Measurements from ENCODE around the gene SCARF2. TPM values are rescaled to one million over a fixed set of nuclear protein-coding genes. Genes with fewer than 3 reads are reported as not detected.
"Not testable (repeated sequence)": the region's sequence is repeated elsewhere in the genome, so short reads cannot be mapped to it uniquely, and the experiment has no call there.

The SCARF2 gene
- total RNA-seq, 3 donors from 2014 or later = 1.2 to 8.7 (median 3.0) TPM

DNA sequence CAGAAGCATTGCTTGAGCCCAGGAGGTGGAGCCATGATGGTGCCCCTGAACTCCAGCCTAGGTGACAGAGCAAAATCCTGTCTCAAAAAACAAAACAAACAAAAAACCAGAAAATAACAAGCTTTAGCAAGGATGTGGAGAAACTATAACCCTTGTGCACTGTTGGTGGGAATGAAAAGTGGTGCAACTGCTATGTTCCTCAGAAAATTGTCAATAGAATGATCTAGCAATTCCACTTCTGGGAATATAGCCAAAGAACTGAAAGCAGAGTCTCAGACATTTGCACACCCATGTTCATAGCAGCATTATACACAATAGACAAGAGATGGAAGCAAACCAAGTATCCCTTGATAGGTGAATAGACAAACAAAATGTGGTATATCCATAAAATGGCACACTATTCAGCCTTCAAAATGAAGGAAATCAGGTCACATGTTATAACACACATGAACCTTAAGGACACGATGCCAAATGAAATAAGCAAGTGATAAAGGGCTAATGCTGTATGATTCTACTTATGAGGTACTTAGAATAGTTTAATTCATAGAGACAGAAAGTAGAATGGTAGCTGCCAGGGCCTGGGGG is 42.1 kb upstream of the SCARF2 start:
- no peak for DNase-seq
- no peaks in the 10 kb centered on the region for H3K9me3 ChIP-seq
- intact Hi-C loops (cut with DNase I, micrococcal nuclease) = no loop called here
- no peaks in the 10 kb centered on the region for H3K4me1 ChIP-seq (ENCODE audit: low read depth)
- H3K4me3 ChIP-seq = no peak overlapping the region
- TF ChIP-seq CTCF (IDR thresholded peaks at IDR 0.05) = no peak
- H3K36me3 ChIP-seq (ENCODE audit: low read depth) = no peaks in the 10 kb centered on the region
- no peak for ATAC-seq

GRCh38 chr22:20478059-20478458 is 40.4 kb upstream of the SCARF2 start:
- DNase-seq; intact Hi-C loops (cut with DNase I, micrococcal nuclease); H3K9me3 ChIP-seq; H3K36me3 ChIP-seq (ENCODE audit: low read depth); H3K4me3 ChIP-seq; ATAC-seq; H3K4me1 ChIP-seq (ENCODE audit: low read depth): not testable (repeated sequence)

DNA sequence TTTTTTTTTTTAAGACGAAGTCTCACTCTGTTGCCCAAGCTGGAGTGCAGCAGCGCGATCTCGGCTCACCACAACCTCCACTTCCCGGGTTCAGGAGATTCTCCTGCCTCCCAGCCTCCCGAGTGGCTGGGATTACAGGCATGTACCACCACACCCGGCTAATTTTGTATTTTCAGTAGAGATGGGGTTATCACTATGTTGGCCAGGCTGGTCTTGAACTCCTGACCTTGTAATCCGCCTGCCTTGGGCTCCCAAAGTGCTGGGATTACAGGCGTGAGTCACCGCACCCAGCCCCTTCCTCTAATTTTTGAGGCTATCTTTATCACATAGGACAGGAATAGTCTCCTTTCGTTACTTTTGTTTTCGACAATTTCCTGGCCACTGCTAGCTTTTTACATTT is 37.9 kb upstream of the SCARF2 start:
- H3K4me1 ChIP-seq (ENCODE audit: low read depth); intact Hi-C loops (cut with DNase I, micrococcal nuclease); ATAC-seq; H3K4me3 ChIP-seq; H3K36me3 ChIP-seq (ENCODE audit: low read depth); DNase-seq; H3K9me3 ChIP-seq: not testable (repeated sequence)

GRCh38 chr22:20475115-20475436 is 37.5 kb upstream of the SCARF2 start:
- ATAC-seq = no peak
- Histone ChIP-seq H3K36me3 (ENCODE audit: low read depth) (no peaks in the 10 kb centered on the region), H3K9me3 (no peaks in the 10 kb centered on the region), H3K4me1 (ENCODE audit: low read depth) (no peaks in the 10 kb centered on the region), H3K4me3 (no peak overlapping the region)
- no peak for DNase-seq
- intact Hi-C loops (cut with DNase I, micrococcal nuclease) = no loop called here
- TF ChIP-seq CTCF (IDR thresholded peaks at IDR 0.05) = no peak

- intact Hi-C loops (cut with DNase I, micrococcal nuclease) = no loop called here
Measured at GRCh38 chr22:20472629-20473442, 35.2 kb upstream of the SCARF2 start.

DNA sequence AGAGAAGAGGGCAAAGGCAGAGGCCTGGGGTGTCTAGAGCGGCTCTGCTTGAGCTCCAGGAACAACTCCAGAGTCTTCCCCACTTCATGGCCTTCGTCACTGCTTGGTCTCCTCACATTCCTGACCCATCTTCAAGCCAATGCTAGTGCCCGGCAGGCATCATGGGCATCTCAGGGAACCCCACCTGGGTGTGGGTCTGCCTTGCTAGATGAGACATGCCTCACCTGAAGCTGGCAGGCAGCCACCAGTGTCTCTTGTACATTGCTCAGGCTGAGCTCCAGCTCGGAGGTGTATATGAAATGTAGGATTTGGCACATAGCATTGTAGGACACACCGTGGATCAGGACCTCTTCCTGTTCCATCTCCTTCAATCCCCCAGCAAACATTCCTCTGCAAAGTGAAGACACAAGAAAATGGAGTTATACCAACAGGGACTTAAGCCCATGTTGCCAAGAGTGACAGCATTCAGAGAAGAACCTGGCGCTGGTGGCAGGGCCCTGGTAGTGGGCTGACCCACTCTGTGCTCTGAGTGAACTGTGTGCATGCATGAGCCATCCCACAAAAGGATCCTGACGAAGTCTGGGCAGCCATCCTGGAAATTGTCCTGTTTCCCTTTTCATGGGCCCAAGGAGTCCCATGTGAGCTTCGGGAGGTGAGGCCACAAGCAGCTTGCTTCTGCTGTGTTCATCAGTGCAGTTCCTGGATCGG is 33.7 kb upstream of the SCARF2 start:
- no peak for TF ChIP-seq CTCF (IDR thresholded peaks at IDR 0.05)
- no peak for ATAC-seq
- H3K4me1 ChIP-seq (ENCODE audit: low read depth) = no peaks in the 10 kb centered on the region
- no peaks in the 10 kb centered on the region for H3K36me3 ChIP-seq (ENCODE audit: low read depth)
- no peak overlapping the region for H3K4me3 ChIP-seq
- DNase-seq = no peak
- intact Hi-C loops (cut with DNase I, micrococcal nuclease) = no loop called here
- H3K9me3 ChIP-seq = no peaks in the 10 kb centered on the region

More at GRCh38 chr22:20472629-20473442, 35.2 kb upstream of the SCARF2 start:
- H3K4me3 ChIP-seq = no peak overlapping the region
- TF ChIP-seq CTCF (IDR thresholded peaks at IDR 0.05) = no peak
- ATAC-seq = no peak
- DNase-seq = no peak
- no peaks in the 10 kb centered on the region for H3K4me1 ChIP-seq (ENCODE audit: low read depth)
- H3K9me3 ChIP-seq = no peaks in the 10 kb centered on the region
- no peaks in the 10 kb centered on the region for H3K36me3 ChIP-seq (ENCODE audit: low read depth)

- H3K4me1 ChIP-seq (ENCODE audit: low read depth); ATAC-seq; intact Hi-C loops (cut with DNase I, micrococcal nuclease); H3K36me3 ChIP-seq (ENCODE audit: low read depth); DNase-seq; H3K9me3 ChIP-seq; H3K4me3 ChIP-seq: not testable (repeated sequence)
Measured at GRCh38 chr22:20470525-20470924, 32.9 kb upstream of the SCARF2 start.

Data from mucosa of descending colon (tissue), 3 donors.